IPS DF 4.7 (cell line): ENCODE measurements around the gene AMIGO3.
"Not testable (repeated sequence)": the region's sequence is repeated elsewhere in the genome, so short reads cannot be mapped to it uniquely, and the experiment has no call there.

ENCODE experiments used
- DNase-seq: peaks from one replicate; pipeline ENCODE4 v3.0.0-alpha.2; 2013; ENCODE audit warnings: low spot score; ENCODE audit errors: extremely low read depth

AMIGO3 gene

GRCh38 chr3:49712166-49712565 is 7.3 kb downstream of the AMIGO3 start:
- no peak for DNase-seq

GRCh38 chr3:49711489-49711888 is 8.0 kb downstream of the AMIGO3 start:
- DNase-seq, result no peak

- DNase-seq, result no peak
Observed at GRCh38 chr3:49709852-49710251, 9.6 kb downstream of the AMIGO3 start.

DNA sequence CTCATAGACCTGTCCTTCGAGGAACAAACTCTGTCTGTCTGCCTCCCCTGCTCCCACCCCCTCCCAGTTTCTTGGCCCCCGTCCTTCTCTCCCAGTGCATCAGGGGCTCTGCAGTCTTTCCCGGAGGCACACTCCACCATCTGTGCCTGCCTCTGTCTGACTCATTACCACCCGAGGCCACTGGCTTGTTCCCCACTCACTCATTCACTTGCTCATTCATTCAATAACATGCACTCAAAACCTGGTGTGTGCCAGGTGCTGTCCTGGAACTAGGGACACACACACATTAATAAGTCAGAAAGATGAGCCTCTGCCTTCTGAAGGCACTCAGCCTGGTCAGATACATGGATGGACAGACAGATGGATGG is 12.4 kb downstream of the AMIGO3 start:
- no peak for DNase-seq

DNA sequence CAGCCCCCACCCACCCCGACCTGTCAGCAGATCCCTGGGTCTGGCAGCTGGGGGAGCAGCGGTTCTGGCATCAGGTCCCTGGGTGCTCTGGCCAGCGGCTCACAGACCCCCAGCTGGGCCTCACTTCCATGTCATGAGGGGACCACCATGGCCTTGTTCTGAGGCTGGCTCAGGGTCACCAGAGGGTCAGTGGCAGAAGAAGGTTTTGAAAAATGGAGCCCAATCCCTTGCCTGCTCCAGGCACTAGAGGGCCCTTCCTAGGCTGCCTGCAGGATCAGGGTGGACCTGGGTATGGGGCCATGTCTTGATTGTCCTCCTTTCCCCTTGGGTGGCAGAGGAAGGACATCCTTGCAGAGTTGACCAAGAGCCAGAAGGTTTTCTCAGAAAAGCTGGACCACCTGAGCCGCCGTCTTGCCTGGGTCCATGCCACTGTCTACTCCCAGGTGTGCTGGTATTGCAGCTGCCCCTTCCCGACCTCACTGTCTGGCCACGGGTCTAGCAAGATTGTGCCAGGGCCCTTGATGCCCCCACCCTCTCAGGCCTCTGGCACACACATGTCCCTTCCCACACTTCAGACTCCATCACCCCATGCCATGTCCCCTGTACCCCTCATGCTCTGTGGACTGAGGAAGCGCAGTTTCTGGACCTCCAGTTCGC is 12.9 kb downstream of the AMIGO3 start:
- no peak for DNase-seq

- no peak for DNase-seq
Observed at GRCh38 chr3:49705390-49705960, 14.0 kb downstream of the AMIGO3 start.

DNA sequence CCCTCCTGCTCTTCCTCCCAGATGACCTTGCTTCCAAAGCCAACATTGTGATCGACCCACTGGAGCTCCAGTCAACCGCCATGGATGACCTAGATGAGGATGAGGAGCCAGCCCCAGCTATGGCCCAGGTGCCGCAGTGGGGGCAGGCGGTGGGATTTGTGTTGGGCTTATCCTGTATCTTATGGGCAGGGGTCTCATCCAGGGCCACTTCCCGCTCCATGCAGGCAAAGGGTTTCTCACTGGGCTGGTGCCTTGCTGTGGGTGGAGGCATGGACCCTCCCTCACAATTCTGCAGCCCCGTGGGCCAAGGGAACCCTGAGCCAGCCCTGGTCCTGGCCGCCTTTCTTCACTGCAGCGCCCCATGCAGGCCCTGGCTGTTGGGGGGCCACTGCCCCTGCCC is 14.9 kb downstream of the AMIGO3 start:
- DNase-seq, result no peak

DNA sequence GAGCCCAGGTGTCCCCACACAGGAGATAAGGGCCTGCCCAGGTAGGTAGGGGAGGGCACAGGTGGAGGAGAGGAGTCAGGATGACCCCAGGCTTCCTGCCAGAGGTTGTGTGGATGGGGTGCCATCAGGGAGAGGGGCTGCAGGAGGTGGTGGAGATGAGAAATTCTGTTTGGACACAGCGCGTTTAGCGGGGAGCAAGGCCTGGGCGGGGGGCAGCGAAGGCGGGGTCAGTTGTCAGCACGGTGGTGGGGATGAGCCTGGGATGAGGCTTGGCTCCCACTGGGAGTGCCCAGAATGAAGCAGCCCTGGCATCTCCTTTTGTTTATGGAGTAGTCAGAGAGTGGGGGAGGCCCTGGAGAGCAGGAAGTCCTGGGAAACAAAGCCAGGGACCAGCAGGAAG is 15.5 kb downstream of the AMIGO3 start:
- DNase-seq, result no peak

- DNase-seq, result no peak
Observed at GRCh38 chr3:49703443-49703927, 16.0 kb downstream of the AMIGO3 start.

DNA sequence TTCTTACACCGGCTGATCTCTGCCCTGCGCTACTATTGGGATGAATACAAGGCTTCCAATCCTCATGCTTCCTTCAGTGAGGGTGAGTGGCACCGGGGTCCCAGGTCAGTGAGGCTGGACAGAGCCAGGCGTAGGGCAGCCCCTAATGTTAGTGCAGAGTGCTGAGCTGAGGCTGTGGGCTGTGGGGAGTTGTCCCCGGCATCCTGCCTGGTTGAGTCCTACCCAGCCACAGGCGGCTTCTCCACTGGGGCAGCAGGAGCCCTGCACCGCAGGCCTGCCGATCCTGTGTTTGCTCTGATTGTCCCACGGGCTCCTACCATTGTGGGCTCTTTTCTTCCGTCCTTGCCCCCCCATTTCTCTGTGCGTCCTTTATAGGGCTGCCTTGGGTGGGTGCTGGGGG is 16.8 kb downstream of the AMIGO3 start:
- DNase-seq, result no peak

GRCh38 chr3:49701388-49702077 is 18.0 kb downstream of the AMIGO3 start:
- no peak for DNase-seq

DNA sequence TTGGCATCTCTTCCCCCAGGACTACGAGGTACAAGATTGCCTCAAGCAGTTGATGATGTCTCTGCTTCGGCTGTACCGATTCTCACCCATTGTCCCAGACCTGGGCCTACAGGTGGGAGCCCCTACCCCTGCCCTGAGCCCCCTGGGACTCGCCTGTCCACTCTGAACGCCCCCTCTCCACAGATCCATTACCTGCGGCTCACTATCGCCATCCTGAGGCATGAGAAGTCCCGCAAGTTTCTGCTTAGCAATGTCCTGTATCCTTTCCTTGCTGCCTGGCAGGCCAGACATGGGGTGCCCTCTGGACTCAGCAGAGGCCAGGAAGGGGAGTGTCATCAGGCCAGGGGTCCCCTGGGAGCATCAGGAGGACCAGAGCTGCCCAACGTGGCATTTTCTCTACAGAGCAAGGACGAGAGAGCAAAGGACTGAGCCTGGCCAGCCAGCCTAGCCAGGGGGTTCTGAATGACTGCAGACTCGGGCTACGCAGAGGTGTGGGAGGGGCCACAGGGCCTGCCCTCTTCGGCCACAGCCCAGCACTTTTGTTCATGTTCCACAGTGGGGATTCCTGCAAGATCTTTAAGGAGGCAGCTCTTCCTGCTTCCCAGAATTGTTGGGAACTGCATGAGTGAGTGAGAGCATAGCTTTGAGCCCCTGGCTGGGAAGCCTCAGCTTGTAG is 18.9 kb downstream of the AMIGO3 start:
- DNase-seq, result no peak

DNA sequence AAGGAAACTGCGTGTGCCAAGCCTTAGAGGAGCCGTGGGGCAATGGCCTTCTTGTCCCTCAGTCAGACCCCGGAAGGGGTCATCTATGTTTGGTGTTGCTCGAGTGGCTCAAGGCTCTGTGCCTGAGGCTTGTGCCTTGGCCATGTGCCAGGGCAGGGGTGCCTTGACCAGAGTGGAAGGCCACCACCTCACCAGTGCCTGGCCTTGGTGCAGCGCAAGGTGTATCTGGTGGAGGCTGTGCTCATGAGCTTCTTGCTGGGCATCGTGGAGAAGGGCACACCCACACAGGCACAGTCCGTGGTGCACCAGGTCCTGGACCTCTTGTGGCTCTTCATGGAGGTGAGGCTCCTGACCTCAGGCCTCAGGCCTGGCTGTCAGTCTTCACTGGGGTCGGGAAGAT is 19.5 kb downstream of the AMIGO3 start:
- no peak for DNase-seq

- DNase-seq, result no peak
Observed at GRCh38 chr3:49699281-49699979, 20.1 kb downstream of the AMIGO3 start.

GRCh38 chr3:49695350-49696015 is 24.0 kb downstream of the AMIGO3 start:
- DNase-seq, result not testable (repeated sequence)

DNA sequence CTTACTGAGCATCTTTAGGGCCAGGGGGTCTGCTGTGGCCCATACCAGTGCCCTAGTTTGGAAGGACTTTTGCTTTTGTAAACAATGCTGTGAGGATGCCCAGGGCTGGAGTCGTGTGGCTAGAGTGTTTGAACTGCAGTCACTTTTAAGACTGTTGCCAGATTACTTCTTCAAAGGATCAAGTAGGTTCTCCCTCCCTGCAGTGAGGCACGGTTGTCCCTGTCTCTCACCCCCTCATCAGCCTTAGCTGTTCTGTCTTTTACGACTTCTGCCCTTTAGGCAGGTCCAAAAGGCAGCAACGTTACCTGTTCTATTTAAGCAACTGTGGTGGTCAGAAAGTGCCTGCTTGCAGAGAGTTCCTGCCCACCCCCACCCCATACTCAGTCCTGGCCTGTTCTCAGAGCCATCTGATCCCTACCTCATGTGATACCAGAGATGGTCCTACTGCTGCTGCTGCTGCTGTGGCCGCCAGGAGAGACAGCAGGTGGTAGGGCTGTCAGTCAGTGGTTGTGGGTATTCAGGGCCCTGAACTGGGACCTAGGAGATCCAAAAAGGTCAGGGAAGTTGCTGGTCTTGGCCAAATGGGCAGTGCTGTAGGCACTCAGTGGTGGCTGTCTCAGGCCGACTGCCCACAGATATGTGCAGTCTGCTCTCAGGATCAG is 24.9 kb downstream of the AMIGO3 start:
- DNase-seq, result not testable (repeated sequence)

- not testable (repeated sequence) for DNase-seq
Observed at GRCh38 chr3:49691481-49691880, 28.0 kb downstream of the AMIGO3 start.

DNA sequence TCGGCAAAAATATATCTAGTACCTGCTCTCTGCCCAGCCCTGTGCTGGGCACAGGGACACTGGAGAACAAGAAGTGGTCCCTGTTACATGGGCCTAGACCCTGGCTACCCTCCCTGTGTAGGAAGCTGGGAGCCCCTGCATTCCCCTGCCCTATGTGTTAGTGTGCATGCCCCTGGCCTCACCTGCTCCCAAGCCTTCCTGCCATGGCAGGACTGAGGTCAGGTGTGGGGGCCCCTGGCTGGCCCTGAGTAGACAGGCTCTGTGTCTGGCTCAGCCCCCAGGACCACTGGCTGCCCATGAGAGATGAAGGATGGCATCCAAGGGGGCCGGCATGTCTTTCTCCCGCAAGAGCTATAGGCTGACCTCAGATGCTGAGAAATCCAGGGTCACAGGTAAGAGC is 28.6 kb downstream of the AMIGO3 start:
- not testable (repeated sequence) for DNase-seq

GRCh38 chr3:49689908-49690624 is 29.4 kb downstream of the AMIGO3 start:
- not testable (repeated sequence) for DNase-seq
